OCI-M1 (cell line): ENCODE data around the gene MCM6.
"Not testable (repeated sequence)": the region's sequence is repeated elsewhere in the genome, so short reads cannot be mapped to it uniquely, and the experiment has no call there.

Experiments used
- DNase-seq: peaks from one replicate; lab custom pipeline; 2025; lab: John Stamatoyannopoulos, UW

MCM6 gene

GRCh38 chr2:135876066-135876711 is at the start of gene MCM6:
MCM6 (minus strand) TSS chr2:135876443; CDS start chr2:135876365, 78 bp downstream.
- DNase-seq: peak; percentile 99

GRCh38 chr2:135925571-135925970 is 49.3 kb upstream of the MCM6 start:
- no peak for DNase-seq

- DNase-seq: peak; percentile 67
Observed at GRCh38 chr2:135916207-135916606, 40.0 kb upstream of the MCM6 start.

DNA sequence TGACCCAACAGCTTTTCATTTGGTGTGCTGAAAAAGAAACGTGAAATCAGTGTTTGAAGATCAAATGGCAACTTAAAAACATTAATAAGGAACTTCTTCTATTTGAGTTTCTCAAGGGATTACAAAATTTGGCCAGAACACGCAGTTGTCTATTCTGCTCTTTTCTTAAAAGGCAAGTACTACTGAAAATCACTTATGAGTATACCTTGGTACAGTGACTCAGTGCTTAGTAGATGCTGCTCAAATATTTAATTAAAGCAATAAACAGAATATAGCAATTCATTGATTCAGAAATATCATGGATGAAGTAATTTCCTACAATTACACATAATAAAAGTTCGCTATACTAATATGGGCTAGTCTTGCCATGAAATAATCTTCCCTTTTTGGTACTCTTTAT is 38.2 kb upstream of the MCM6 start:
- no peak for DNase-seq

DNA sequence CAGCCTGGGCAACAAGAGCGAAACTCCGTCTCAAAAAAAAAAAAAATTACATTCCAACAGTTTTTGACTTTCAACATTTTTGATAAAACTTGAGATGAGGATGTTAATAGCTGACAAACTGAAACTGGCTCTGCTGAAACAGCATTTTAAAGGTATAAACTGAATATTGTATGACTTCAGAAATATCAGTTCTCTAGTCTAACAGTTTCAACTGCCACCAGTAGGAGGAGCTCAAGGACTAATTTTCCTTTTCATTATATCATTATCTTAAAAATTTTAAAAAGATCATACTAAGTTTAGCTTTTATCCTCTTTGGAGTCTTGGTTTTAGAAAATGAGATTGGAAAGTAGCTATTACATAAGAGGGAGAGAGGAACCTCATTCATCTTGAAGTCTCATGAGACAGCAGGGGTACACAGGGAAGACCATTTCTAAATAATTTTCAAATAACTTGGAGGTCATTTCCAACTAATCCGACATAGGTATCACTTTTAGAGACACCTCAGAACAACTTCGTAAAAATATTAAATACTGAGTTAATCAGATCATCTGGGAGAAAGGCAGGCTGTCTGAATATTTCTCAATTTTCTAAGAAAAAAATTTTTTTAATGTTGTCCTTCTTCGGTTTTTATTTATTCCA is 37.6 kb upstream of the MCM6 start:
- DNase-seq: peak; percentile 75

- DNase-seq: no peak
Observed at GRCh38 chr2:135909976-135910375, 33.7 kb upstream of the MCM6 start.

DNA sequence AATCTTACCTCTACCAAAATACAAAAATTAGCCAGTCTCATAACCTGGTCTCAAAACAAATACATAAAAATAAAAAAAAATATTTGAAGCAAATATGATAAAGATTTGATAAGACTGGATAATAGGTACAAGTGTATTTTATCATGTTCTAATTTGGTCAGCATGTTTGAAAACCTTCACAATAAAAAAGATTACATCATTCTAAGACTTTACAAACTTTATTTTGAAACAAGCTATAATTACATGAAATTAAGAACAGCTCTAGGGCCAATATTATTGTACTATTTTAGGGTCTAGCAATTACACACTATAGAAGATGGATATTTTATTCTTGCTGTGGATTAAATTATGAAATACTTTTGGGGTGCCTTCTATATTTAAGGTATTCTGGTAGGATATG is 29.4 kb upstream of the MCM6 start:
- DNase-seq: no peak

DNA sequence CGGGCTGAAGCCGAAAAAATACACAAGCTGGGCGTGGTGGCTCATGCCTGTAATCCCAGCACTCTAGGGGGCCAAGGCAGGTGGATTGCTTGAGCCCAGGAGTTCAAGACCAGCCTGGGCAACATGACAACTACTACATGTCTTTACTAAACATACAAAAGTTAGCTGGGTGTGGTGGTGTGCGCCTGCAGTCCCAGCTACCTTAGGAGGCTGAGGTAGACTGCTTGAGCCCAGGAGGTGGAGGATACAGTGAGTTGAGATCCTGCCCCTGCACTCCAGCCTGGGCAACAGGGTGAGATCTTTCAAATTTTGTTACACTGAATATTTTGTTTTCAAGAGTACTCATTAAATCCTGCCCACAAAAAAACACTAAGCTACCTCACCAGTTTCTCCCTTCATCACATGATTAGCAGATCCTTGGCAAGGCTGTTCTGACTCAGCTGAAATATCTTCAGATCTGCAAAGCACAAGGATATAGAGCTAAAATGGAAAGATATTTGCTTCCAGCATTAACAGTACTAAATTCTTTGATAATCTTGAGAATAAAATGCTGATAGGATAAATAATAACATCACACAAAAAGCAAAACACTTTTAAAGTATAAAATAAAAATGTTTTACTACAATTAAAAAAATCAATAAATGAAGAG is 28.2 kb upstream of the MCM6 start:
- DNase-seq: peak; percentile 45

- no peak for DNase-seq
Observed at GRCh38 chr2:135903650-135904049, 27.4 kb upstream of the MCM6 start.

GRCh38 chr2:135899567-135899966 is 23.3 kb upstream of the MCM6 start:
- peak; percentile 28 for DNase-seq

GRCh38 chr2:135898234-135898786 is 22.1 kb upstream of the MCM6 start:
- DNase-seq: no peak

DNA sequence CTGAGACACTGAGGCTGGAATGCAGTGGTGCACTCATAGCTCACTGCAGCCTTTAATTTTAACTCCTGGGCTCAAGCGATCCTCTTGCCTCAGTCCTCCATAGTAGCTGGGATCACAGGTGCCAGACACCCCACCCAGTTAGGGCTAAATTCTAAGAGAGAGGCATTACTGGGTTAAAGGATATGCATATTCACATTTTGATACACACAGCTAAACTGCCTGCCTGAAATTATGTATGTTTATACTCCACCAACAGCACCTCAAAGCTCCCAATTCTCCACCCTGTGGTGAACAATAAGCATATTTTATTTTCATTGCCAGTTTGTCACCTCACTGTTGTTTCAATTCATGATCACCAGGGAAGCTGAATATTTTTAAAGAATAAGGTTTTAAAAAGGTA is 18.7 kb upstream of the MCM6 start:
- no peak for DNase-seq

DNA sequence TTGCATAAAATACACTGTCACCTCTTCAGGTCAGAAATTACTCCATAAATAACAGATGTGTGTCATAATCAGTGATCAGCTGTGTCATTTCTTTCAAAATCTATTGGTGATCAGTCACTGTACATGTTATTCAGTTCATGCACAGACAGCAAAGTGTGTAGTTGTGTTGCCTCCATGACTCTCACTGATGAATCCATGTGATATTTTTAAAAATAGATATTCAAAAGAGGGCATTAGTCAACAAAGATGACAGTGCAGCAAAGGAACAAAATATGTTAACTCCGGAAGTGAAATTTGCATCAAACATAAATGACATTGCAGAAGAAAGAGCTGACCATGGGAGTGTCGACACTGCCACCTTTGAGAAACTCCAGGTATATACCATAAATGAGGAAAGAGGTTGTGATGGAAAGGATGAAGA is 17.1 kb upstream of the MCM6 start:
- peak; percentile 23 for DNase-seq

- DNase-seq: no peak
Observed at GRCh38 chr2:135890835-135891234, 14.6 kb upstream of the MCM6 start.

GRCh38 chr2:135890149-135890548 is 13.9 kb upstream of the MCM6 start:
- no peak for DNase-seq

DNA sequence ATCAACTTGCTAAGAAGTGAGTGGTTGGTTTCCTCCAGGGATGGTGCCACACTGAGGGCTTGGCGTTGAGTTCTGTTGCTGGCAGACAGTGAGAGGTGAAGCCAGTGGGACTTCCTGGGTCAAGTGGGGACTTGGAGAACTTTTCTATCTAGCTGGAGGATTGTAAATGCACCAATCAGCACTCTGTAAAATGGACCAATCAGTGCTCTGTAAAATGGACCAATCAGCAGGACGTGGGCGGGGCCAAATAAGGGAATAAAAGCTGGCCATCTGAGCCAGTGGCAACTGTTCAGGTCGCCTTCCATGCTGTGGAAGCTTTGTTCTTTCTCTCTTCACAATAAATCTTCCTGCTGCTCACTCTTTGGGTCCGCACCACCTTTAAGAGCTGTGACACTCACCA is 12.3 kb upstream of the MCM6 start:
- not testable (repeated sequence) for DNase-seq

GRCh38 chr2:135885709-135886108 is 9.5 kb upstream of the MCM6 start:
- DNase-seq: no peak

DNA sequence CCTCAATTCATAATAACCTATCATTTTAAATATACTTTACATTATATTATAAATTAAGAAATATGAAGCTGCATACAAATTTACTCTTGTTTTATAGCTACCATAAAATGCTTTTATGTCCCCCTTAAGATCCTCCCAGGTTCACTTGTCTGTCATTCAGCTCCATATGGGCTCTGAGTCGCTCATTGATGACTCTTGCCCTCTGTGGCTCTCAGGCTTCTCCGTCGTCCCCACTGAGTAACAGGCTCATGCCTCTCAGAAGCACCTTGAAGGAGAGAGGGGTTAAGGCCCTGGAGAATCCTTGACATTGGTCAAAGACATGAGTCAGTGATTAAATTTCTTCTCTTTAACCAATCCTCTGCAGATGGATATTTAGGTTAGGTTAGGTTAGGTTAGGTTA is 6.2 kb upstream of the MCM6 start:
- DNase-seq: no peak

DNA sequence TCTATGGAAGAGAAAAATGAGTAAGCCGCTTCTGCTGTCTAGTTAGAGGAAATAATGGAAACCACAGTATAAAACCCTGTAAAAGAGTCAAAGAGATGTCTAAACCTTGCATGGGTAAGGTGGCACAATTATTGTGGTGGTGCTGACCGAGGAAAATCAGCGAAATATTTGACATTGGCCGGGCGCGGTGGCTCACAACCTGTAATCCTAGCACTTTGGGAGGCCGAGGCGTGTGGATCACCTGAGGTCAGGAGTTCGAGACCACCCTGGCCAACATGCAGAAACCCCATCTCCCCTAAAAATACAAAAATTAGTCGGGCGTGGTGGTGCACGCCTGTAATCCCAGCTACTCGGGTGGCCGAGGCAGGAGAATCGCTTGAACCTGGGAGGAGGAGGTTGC is 527 bp upstream of the MCM6 start:
- DNase-seq: not testable (repeated sequence)

- peak; percentile 64 for DNase-seq
Observed at GRCh38 chr2:135875491-135876065, 665 bp downstream of the MCM6 start.

DNA sequence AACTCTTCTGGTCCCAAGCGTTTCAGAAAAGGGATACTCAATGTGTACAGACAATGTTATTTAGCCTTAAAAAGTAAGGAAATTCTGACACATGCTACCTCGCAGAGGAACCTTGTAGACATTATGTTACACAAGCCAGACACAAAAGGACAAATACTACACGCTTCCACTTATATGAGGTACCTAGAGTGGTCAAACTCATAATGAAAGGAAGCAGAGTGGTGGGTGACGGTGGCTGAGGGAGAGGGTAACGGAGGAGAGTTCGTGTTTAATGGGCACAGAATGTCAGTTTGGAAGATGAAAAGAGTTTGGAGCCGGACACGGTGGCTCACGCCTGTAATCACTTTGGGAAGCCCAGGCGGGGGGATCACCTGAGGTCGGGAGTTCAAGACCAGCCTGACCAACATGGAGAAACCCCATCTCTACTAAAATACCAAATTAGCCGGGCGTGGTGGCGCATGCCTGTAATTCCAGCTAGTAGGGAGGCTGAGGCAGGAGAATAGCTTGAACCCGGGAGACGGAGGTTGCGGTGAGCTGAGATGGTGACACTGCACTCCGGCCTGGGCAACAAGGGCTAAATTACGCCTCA is 1.4 kb downstream of the MCM6 start:
- DNase-seq: no peak

DNA sequence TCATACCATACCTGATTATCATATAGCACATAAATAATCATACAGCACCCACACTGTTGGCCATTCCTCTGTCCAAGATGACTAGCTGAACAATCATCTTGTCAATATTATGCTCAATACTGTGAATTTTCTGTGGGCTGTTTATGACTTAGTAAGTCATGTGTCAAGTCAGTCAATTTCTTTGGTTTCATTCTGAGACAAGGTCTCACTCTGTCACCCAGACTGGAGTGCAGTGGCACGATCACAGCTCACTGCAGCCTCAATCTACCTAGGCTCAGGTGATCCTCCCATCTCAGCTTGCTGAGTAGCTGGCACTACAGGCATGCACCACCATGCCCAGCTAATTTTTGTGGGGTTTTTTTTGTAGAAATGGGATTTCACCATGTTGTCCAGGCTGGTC is 5.7 kb downstream of the MCM6 start:
- DNase-seq: no peak
